ENCODE results near the gene SYNE2. TPM values are rescaled to one million over a fixed set of nuclear protein-coding genes. Genes with fewer than 3 reads are reported as not detected.

Gene SYNE2
- total and polyA plus RNA-seq, 9 donors: 65.1 to 262 (median 180) TPM

- WGBS, 3 donors: 100% methylated on average over 1 of the region's 1 CpG
- TF ChIP-seq CTCF (IDR thresholded peaks at IDR 0.05) (no peak), EP300 (IDR thresholded peaks at IDR 0.05) (no peak), POLR2A (IDR thresholded peaks at IDR 0.05) (no peak)
- Histone ChIP-seq H3K4me1 (ENCODE audit: insufficient read depth) (no peaks in the 10 kb centered on the region), H3K4me3 (no peak overlapping the region), H3K9me3 (no peaks in the 10 kb centered on the region), H3K27ac (no peak overlapping the region), H3K36me3 (no peaks in the 10 kb centered on the region), H3K27me3 (no peaks in the 10 kb centered on the region)
- intact Hi-C loops (cut with DNase I): no loop called here
- DNase-seq: no peak
Observed at GRCh38 chr14:63939006-63939270, 86.1 kb downstream of the SYNE2 start.

- Histone ChIP-seq H3K27ac (no peak overlapping the region), H3K9me3 (no peaks in the 10 kb centered on the region), H3K36me3 (no peaks in the 10 kb centered on the region), H3K27me3 (no peaks in the 10 kb centered on the region), H3K4me3 (no peak overlapping the region), H3K4me1 (ENCODE audit: insufficient read depth) (no peaks in the 10 kb centered on the region)
- no peak for DNase-seq
- WGBS, 3 donors: 61 to 68% (median 63%) methylated on average over 4 of the region's 4 CpGs
- intact Hi-C loops (cut with DNase I): no loop called here
- TF ChIP-seq EP300 (IDR thresholded peaks at IDR 0.05): no peak
- TF ChIP-seq CTCF (IDR thresholded peaks at IDR 0.05): no peak
- TF ChIP-seq POLR2A (IDR thresholded peaks at IDR 0.05): no peak
Observed at GRCh38 chr14:63940387-63940786, 87.6 kb downstream of the SYNE2 start.

GRCh38 chr14:63941023-63941422, 88.2 kb downstream of the SYNE2 start:
- H3K27me3 ChIP-seq: no peaks in the 10 kb centered on the region
- no peak overlapping the region for H3K27ac ChIP-seq
- no peaks in the 10 kb centered on the region for H3K36me3 ChIP-seq
- TF ChIP-seq EP300 (IDR thresholded peaks at IDR 0.05): no peak
- no peak for TF ChIP-seq POLR2A (IDR thresholded peaks at IDR 0.05)
- no peak for TF ChIP-seq CTCF (IDR thresholded peaks at IDR 0.05)
- no peaks in the 10 kb centered on the region for H3K4me1 ChIP-seq (ENCODE audit: insufficient read depth)
- no peak for DNase-seq
- no peaks in the 10 kb centered on the region for H3K9me3 ChIP-seq
- WGBS, 3 donors: 81 to 87% (median 85%) methylated on average over 3 of the region's 3 CpGs
- intact Hi-C loops (cut with DNase I): no loop called here
- H3K4me3 ChIP-seq: no peak overlapping the region

GRCh38 chr14:63949696-63950095, 96.9 kb downstream of the SYNE2 start:
- 89 to 90% (median 90%) methylated on average over 3 of the region's 3 CpGs for WGBS, 3 donors
- Histone ChIP-seq H3K4me1 (ENCODE audit: insufficient read depth) (no peaks in the 10 kb centered on the region), H3K36me3 (no peaks in the 10 kb centered on the region), H3K4me3 (no peak overlapping the region), H3K9me3 (no peaks in the 10 kb centered on the region), H3K27me3 (no peaks in the 10 kb centered on the region), H3K27ac (no peak overlapping the region)
- intact Hi-C loops (cut with DNase I): no loop called here
- no peak for DNase-seq
- TF ChIP-seq EP300 (IDR thresholded peaks at IDR 0.05) (no peak), POLR2A (IDR thresholded peaks at IDR 0.05) (no peak), CTCF (IDR thresholded peaks at IDR 0.05) (no peak)

- intact Hi-C loops (cut with DNase I): no loop called here
- TF ChIP-seq EP300 (IDR thresholded peaks at IDR 0.05) (no peak), POLR2A (IDR thresholded peaks at IDR 0.05) (no peak), CTCF (IDR thresholded peaks at IDR 0.05) (no peak)
- H3K36me3 ChIP-seq: no peaks in the 10 kb centered on the region
- H3K27ac ChIP-seq: no peak overlapping the region
- H3K4me1 ChIP-seq (ENCODE audit: insufficient read depth): no peaks in the 10 kb centered on the region
- 88 to 93% (median 89%) methylated on average over 4 of the region's 4 CpGs for WGBS, 3 donors
- H3K4me3 ChIP-seq: no peak overlapping the region
- H3K9me3 ChIP-seq: no peaks in the 10 kb centered on the region
- DNase-seq: no peak
- H3K27me3 ChIP-seq: no peaks in the 10 kb centered on the region
Observed at GRCh38 chr14:63951021-63951420, 98.2 kb downstream of the SYNE2 start.
